IMR-90 (cell line): ENCODE data around the gene SLC38A7. TPM values are rescaled to one million over a fixed set of nuclear protein-coding genes. Genes with fewer than 3 reads are reported as not detected.

Experiments
- ATAC-seq: fragments of 200-7000 bp; cut with Tn5 transposase; 2 replicates; pipeline ENCODE4 v1.9.1; 2020; ENCODE audit warnings: low read depth, mild to moderate bottlenecking, moderate library complexity
- BruUV-seq: library from RNA; stranded (reverse); fragments of 400-500 nt; replicated peaks from 2 replicates; lab custom pipeline; 2021; lab: Mats Ljungman, UMichigan
- CTCF ChIA-PET: fragments of 300-600 bp; formaldehyde crosslinking; extraction: SDS; loops from one replicate; lab custom pipeline; 2021; ENCODE audit warnings: antibody characterized with exemption; lab: Yijun Ruan, JAX
- POLR2A ChIA-PET: fragments of 300-600 bp; sonication (Branson Sonifier 250); formaldehyde crosslinking; loops from one replicate; lab custom pipeline; 2022; ENCODE audit warnings: antibody characterized with exemption; ENCODE audit not compliant: unreplicated experiment; lab: Charles Lee
- DNase-seq: peaks from one replicate; pipeline ENCODE4 v3.0.0; 2013
- H2AFZ ChIP-seq: replicated peaks from 2 replicates; pipeline ENCODE3; 2013; ENCODE audit warnings: low read length, mild to moderate bottlenecking; ENCODE audit not compliant: poor library complexity
- H2AK5ac ChIP-seq: 2 replicates; pipeline ENCODE4 v1.6.1; 2013; ENCODE audit warnings: low read depth, low read length, inconsistent platforms
- H2AK9ac ChIP-seq: replicated peaks from 2 replicates; pipeline ENCODE3; 2013; ENCODE audit warnings: mild to moderate bottlenecking, low read depth, low read length, moderate library complexity; ENCODE audit not compliant: poor library complexity
- H2BK120ac ChIP-seq: 2 replicates; pipeline ENCODE4 v1.6.1; 2013; ENCODE audit warnings: low read depth, low read length, inconsistent platforms
- H2BK15ac ChIP-seq: 3 replicates; pipeline ENCODE4 v1.6.1; 2013; ENCODE audit warnings: low read depth, low read length, inconsistent platforms
- H2BK20ac ChIP-seq: 2 replicates; pipeline ENCODE4 v1.6.1; 2013; ENCODE audit warnings: low read depth, mild to moderate bottlenecking, inconsistent platforms, low read length, moderate library complexity
- H2BK5ac ChIP-seq: 2 replicates; pipeline ENCODE4 v1.6.1; 2013; ENCODE audit warnings: mild to moderate bottlenecking, low read depth, low read length, inconsistent platforms; ENCODE audit not compliant: poor library complexity, severe bottlenecking
- H3K14ac ChIP-seq: replicated peaks from 2 replicates; pipeline ENCODE4 v1.6.1; 2013; ENCODE audit warnings: low read depth, low read length, inconsistent platforms
- H3K18ac ChIP-seq: 2 replicates; pipeline ENCODE4 v1.6.1; 2013; ENCODE audit warnings: low read depth, low read length, control low read depth
- H3K23ac ChIP-seq: 2 replicates; pipeline ENCODE4 v1.6.1; 2013; ENCODE audit warnings: low read depth, low read length, inconsistent platforms
- H3K27ac ChIP-seq: 2 replicates; pipeline ENCODE4 v1.5.1; 2013; ENCODE audit warnings: mild to moderate bottlenecking, control low read depth, low read length; ENCODE audit not compliant: insufficient read depth
- H3K27me3 ChIP-seq: 2 replicates; pipeline ENCODE4 v1.6.1; 2013; ENCODE audit warnings: low read length; ENCODE audit not compliant: control insufficient read depth, insufficient read depth
- H3K36me3 ChIP-seq: 2 replicates; pipeline ENCODE4 v1.6.1; 2013; ENCODE audit warnings: low read length, mixed read lengths; ENCODE audit not compliant: control insufficient read depth, insufficient read depth
- H3K4ac ChIP-seq: 2 replicates; pipeline ENCODE4 v1.6.1; 2013; ENCODE audit warnings: low read depth, low read length, inconsistent platforms
- H3K4me1 ChIP-seq: 2 replicates; pipeline ENCODE4 v1.6.1; 2013; ENCODE audit warnings: low read length, mixed read lengths; ENCODE audit not compliant: control insufficient read depth, insufficient read depth
- H3K4me2 ChIP-seq: 2 replicates; pipeline ENCODE4 v1.6.1; 2013; ENCODE audit warnings: low read depth, mild to moderate bottlenecking, control low read depth, low read length, moderate library complexity
- H3K4me3 ChIP-seq: 2 replicates; pipeline ENCODE4 v1.5.1; 2013; ENCODE audit warnings: low read depth, mild to moderate bottlenecking, control low read depth, low read length, moderate library complexity; ENCODE audit not compliant: insufficient read depth
- H3K56ac ChIP-seq: 2 replicates; pipeline ENCODE4 v1.6.1; 2013; ENCODE audit warnings: low read length, inconsistent platforms; ENCODE audit not compliant: insufficient read depth; ENCODE audit errors: extremely low read depth
- H3K79me1 ChIP-seq, 2 experiments: 2 replicates each; pipeline ENCODE4 v1.6.1; 2013; ENCODE audit warnings: low read length in 2 of 2, inconsistent platforms in 1 of 2, low read depth in 1 of 2
- H3K9ac ChIP-seq: 2 replicates; pipeline ENCODE4 v1.6.1; 2013; ENCODE audit warnings: low read depth, low read length, control low read depth
- H3K9me1 ChIP-seq: 2 replicates; pipeline ENCODE4 v1.6.1; 2013; ENCODE audit warnings: low read length, inconsistent platforms; ENCODE audit not compliant: insufficient read depth
- H3K9me3 ChIP-seq: 2 replicates; pipeline ENCODE4 v1.6.1; 2013; ENCODE audit warnings: low read length; ENCODE audit not compliant: control insufficient read depth, insufficient read depth
- H4K20me1 ChIP-seq: 2 replicates; pipeline ENCODE4 v1.6.1; 2013; ENCODE audit warnings: low read length, inconsistent platforms; ENCODE audit not compliant: insufficient read depth
- H4K5ac ChIP-seq: 2 replicates; pipeline ENCODE4 v1.6.1; 2013; ENCODE audit warnings: mild to moderate bottlenecking, low read depth, low read length, control low read depth
- H4K8ac ChIP-seq, 2 experiments: 2 replicates each; pipeline ENCODE4 v1.6.1; 2013; ENCODE audit warnings: low read depth in 2 of 2, low read length in 2 of 2, control low read depth in 1 of 2, inconsistent platforms in 1 of 2
- H4K91ac ChIP-seq: 2 replicates; pipeline ENCODE4 v1.6.1; 2013; ENCODE audit warnings: low read depth, low read length, inconsistent platforms; ENCODE audit not compliant: insufficient read depth
- CEBPB ChIP-seq: IDR thresholded peaks from 2 replicates; pipeline ENCODE4 v1.6.1; 2012; ENCODE audit warnings: low read depth, low read length, improper control_type of control experiment
- ELK1 ChIP-seq: fragments of 150-350 bp; IDR thresholded peaks from 2 replicates; pipeline ENCODE4 v1.6.1; 2016; ENCODE audit warnings: low read depth, mild to moderate bottlenecking, low read length, moderate library complexity, borderline replicate concordance
- FOS ChIP-seq: fragments of 150-350 bp; IDR thresholded peaks from 2 replicates; pipeline ENCODE4 v1.6.1; 2016; ENCODE audit warnings: low read depth, low read length
- MAFK ChIP-seq: IDR thresholded peaks from 2 replicates; pipeline ENCODE4 v1.6.1; 2012; ENCODE audit warnings: low read depth, low read length, improper control_type of control experiment
- MAZ ChIP-seq: IDR thresholded peaks from 2 replicates; pipeline ENCODE4 v1.6.1; 2012; ENCODE audit warnings: low read depth, mild to moderate bottlenecking, low read length, improper control_type of control experiment, moderate library complexity, borderline replicate concordance
- MXI1 ChIP-seq: IDR thresholded peaks from 2 replicates; pipeline ENCODE4 v1.6.1; 2012; ENCODE audit warnings: low read depth, mild to moderate bottlenecking, low read length, moderate library complexity, borderline replicate concordance
- NFE2L2 ChIP-seq: fragments of 150-350 bp; IDR thresholded peaks from 2 replicates; pipeline ENCODE4 v1.6.1; 2016; ENCODE audit warnings: low read depth, mild to moderate bottlenecking, low read length
- POLR2A ChIP-seq: IDR thresholded peaks from 2 replicates; pipeline ENCODE4 v1.6.1; 2012; ENCODE audit warnings: mild to moderate bottlenecking, low read depth, low read length
- RAD21 ChIP-seq: IDR thresholded peaks from 2 replicates; pipeline ENCODE4 v1.6.1; 2012; ENCODE audit warnings: low read length, improper control_type of control experiment
- RCOR1 ChIP-seq: IDR thresholded peaks from 2 replicates; pipeline ENCODE4 v1.6.1; 2012; ENCODE audit warnings: mild to moderate bottlenecking, low read length, improper control_type of control experiment; ENCODE audit not compliant: insufficient replicate concordance
- RFX5 ChIP-seq: IDR thresholded peaks from 2 replicates; pipeline ENCODE4 v1.8.0; 2012; ENCODE audit warnings: low read depth, mild to moderate bottlenecking, low read length, moderate library complexity
- SMC3 ChIP-seq: fragments of 150-350 bp; IDR thresholded peaks from 2 replicates; pipeline ENCODE4 v1.6.1; 2016; ENCODE audit warnings: low read depth, mild to moderate bottlenecking, antibody characterized with exemption, low read length, moderate library complexity
- USF2 ChIP-seq: fragments of 150-350 bp; IDR thresholded peaks from 2 replicates; pipeline ENCODE4 v1.6.1; 2017; ENCODE audit warnings: mild to moderate bottlenecking, antibody characterized with exemption, low read length, low read depth
- WGBS, 2 experiments: methylation state at CpG; one replicate each; pipeline versions ENCODE4 v1.1.5 to v1.1.7; 2013; ENCODE audit warnings: missing lambda C conversion rate in 2 of 2; ENCODE audit not compliant: insufficient read length in 1 of 2; ENCODE audit errors: extremely low coverage in 2 of 2; 5-methylcytosine and 5-hydroxymethylcytosine counted together
- dilution Hi-C: fragments of 300-500 bp; cut with HindIII; formaldehyde crosslinking; loops from one replicate; pipeline ENCODE4 v1.14.3; 2018; ENCODE audit warnings: low sequenced_read_pairs; ENCODE audit not compliant: unreplicated experiment
- in situ Hi-C: fragments of 300-500 bp; cut with MboI; formaldehyde crosslinking; loops from 3 replicates; pipeline ENCODE4 v1.14.3; 2019; ENCODE audit warnings: low sequenced_read_pairs, inconsistent platforms, mixed read lengths
- intact Hi-C: fragments of 100-400 bp; cut with micrococcal nuclease; formaldehyde crosslinking; loops from 2 replicates; pipeline ENCODE4 v1.10.0; 2022
- polyA plus RNA-seq, 3 experiments: library from polyadenylated mRNA; depleted of rRNA; stranded (reverse); fragments of >200 nt; gene quantifications; 2 replicates each; pipeline ENCODE4 v1.2.3, GENCODE V29; 2012; ENCODE audit warnings: low replicate concordance in 1 of 3
- total RNA-seq: library from RNA; depleted of rRNA; stranded (reverse); fragments of >200 nt; gene quantifications from 2 replicates; pipeline ENCODE4 v1.2.3, GENCODE V29; 2012
- TF ChIP-seq, protein P1 (sequence below): conservative IDR thresholded peaks from 2 replicates; pipeline ENCODE4 v1.5.1; 2012; ENCODE audit warnings: mild to moderate bottlenecking, low read depth, low read length, improper control_type of control experiment

SLC38A7 gene
- total and polyA plus RNA-seq, 2 of the 4 experiments (the other 2 are of a cell fraction), result 14.7 to 16.4 TPM

DNA sequence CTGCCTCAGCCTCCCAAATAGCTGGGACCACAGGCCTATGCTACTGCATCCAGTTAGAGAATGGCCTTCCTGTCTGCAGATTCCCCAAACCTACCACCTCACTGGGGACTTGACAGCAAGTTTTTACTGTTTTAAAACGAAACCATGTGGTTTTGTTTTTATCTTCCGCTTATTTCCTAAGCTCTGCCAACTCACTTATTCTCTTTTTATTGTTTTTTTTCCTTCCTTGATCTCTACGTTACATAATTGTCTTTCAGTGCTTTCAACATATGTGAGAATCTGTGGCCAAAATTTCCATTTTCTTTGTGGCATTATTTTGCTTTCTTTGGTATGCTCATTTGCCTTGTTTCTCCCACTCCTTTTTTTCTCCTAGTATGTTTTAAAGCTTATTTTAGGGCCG is 14.6 kb upstream of the SLC38A7 start:
- DNase-seq (no peak), ATAC-seq (no peak)
- dilution Hi-C loops (no loop called here), in situ Hi-C loops (no loop called here), intact Hi-C loops (no loop called here)
- POLR2A ChIA-PET, result no interaction called here
- WGBS, 2 experiments, result no CpG with 5 or more reads among the region's 4 CpGs
- H4K5ac ChIP-seq, result no peak overlapping the region
- no peaks in the 10 kb centered on the region for H3K9me1 ChIP-seq
- no TSS peak for BruUV-seq
- no peaks in the 10 kb centered on the region for H3K36me3 ChIP-seq
- no peak overlapping the region for H3K18ac ChIP-seq
- H2BK20ac ChIP-seq, result no peak overlapping the region
- H3K9me3 ChIP-seq, result no peaks in the 10 kb centered on the region
- no peak overlapping the region for H2AFZ ChIP-seq
- H3K4ac ChIP-seq, result no peak overlapping the region
- H3K23ac ChIP-seq, result no peak overlapping the region
- no peak overlapping the region for H2BK5ac ChIP-seq
- no peak overlapping the region for H3K56ac ChIP-seq
- no peaks in the 10 kb centered on the region for H4K20me1 ChIP-seq
- H2AK9ac ChIP-seq, result no peak overlapping the region
- H3K79me1 ChIP-seq, result no peaks in the 10 kb centered on the region
- H3K9ac ChIP-seq, result no peak overlapping the region
- H3K4me2 ChIP-seq, result no peak overlapping the region
- H3K4me3 ChIP-seq, result no peak overlapping the region
- TF ChIP-seq RAD21, result no peak
- TF ChIP-seq USF2, result no peak
- TF ChIP-seq POLR2A, result no peak
- TF ChIP-seq NFE2L2, result no peak
- no peak for TF ChIP-seq FOS
- no peak for TF ChIP-seq MAZ
- TF ChIP-seq RCOR1, result no peak
- no peak for TF ChIP-seq MAFK
- TF ChIP-seq ELK1, result no peak
- TF ChIP-seq SMC3, result no peak
- no peak for TF ChIP-seq CEBPB
- TF ChIP-seq, protein P1, sequence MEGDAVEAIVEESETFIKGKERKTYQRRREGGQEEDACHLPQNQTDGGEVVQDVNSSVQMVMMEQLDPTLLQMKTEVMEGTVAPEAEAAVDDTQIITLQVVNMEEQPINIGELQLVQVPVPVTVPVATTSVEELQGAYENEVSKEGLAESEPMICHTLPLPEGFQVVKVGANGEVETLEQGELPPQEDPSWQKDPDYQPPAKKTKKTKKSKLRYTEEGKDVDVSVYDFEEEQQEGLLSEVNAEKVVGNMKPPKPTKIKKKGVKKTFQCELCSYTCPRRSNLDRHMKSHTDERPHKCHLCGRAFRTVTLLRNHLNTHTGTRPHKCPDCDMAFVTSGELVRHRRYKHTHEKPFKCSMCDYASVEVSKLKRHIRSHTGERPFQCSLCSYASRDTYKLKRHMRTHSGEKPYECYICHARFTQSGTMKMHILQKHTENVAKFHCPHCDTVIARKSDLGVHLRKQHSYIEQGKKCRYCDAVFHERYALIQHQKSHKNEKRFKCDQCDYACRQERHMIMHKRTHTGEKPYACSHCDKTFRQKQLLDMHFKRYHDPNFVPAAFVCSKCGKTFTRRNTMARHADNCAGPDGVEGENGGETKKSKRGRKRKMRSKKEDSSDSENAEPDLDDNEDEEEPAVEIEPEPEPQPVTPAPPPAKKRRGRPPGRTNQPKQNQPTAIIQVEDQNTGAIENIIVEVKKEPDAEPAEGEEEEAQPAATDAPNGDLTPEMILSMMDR, result no peak
- TF ChIP-seq RFX5, result no peak
- no peak for TF ChIP-seq MXI1
- H2AK5ac ChIP-seq, result no peak overlapping the region
- H2BK120ac ChIP-seq, result no peak overlapping the region
- no peak overlapping the region for H2BK15ac ChIP-seq
- H4K91ac ChIP-seq, result no peak overlapping the region
- H3K14ac ChIP-seq, result no peak overlapping the region
- CTCF ChIA-PET, result interaction anchor here (0.5 kb wide), 1 partner anchor 286 kb away, joined by 3 read pairs; no protein-coding TSS in a partner anchor
- H3K27me3 ChIP-seq, result no peaks in the 10 kb centered on the region; the same call in 1 of the 2 replicates
- no peaks in the 10 kb centered on the region for H3K4me1 ChIP-seq
- no peak overlapping the region for H4K8ac ChIP-seq
- no peak overlapping the region for H3K27ac ChIP-seq
